Hematopoietic multipotent progenitor cell treated with erythropoietin and hydrocortisone succinate and interleukin-3 and kit ligand, for 8 days (in vitro differentiated cells): ENCODE results near the gene SACM1L.
"Not testable (repeated sequence)": the region's sequence is repeated elsewhere in the genome, so short reads cannot be mapped to it uniquely, and the experiment has no call there.

Source experiments
- DNase-seq: peaks from one replicate; pipeline ENCODE4 v3.0.0-alpha.2; 2015

The SACM1L gene

GRCh38 chr3:45695166-45695565, 6.0 kb downstream of the SACM1L start:
- DNase-seq: not testable (repeated sequence)

DNA sequence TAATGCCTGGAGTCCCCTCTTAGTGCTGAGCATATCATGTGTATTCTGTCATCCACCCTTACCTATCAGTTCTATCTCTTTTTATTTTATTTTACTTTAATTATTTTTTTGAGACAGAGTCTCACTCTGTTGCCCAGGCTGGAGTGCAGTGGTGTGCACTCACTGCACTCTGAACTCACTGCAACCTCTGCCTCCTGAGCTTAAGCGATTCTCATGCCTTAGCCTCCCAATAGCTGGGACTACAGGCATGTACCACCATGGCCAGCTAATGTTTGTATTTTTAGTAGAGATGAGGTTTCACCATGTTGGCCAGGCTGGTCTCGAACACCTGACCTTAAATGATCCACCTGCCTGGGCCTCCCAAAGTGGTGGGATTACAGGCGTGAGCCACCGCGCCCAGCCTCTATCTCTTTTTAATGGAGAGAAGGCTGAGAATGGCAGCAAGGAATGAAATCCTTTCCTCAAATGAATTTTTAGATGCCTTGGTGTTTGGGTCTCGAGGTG, 11.4 kb downstream of the SACM1L start:
- DNase-seq: no peak

- no peak for DNase-seq
These were observed 12.1 kb downstream of the SACM1L start for GRCh38 chr3:45701172-45701867.

GRCh38 chr3:45704301-45704943, 15.2 kb downstream of the SACM1L start:
- peak; percentile 48 for DNase-seq

DNA sequence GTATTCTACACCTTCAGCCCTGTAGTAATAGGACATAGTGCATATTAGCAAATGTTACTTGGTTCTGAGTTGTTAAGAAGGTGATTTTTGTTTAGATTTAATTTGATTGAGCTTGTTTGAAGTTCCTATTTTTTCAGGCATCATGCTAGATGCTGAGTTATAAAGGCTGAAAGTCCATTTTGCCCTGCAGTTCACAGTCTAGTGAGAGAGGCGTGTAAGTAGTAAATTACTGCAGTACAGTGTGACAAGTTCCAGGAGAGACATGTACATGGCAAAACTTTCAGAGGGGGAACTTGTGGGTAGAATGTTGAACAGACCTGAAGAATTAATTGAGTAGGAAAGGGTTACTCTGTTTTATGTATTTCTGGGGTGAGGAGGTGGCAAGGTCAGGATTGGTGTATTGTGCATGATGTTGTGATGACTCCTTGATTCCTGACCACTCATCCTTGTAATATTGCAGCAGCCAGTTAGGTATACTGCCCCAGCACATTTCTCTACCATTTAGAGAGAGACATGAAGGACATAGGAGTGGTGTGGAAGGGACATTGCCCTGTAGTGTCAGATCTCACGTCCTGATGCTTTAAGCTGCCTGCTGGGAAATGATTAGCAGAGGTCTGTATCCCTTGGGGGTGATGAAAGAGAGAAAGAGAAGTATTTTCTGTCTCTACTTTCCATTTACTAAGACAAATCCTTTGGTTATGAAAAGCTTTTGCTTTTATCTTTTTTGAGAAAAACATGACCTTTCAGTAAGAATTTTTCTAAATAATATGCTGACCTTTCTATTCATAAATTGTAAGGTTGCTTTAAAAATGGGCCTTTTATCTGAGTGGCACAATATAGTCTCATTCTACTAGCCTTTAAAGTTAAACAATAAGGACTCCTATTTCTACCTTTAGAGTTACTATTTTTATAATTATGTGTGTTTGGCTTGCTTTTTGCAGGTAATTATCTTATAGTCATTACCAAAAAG, 16.9 kb downstream of the SACM1L start:
- DNase-seq: no peak

- DNase-seq: no peak
These were observed 22.7 kb downstream of the SACM1L start for GRCh38 chr3:45711931-45712330.

DNA sequence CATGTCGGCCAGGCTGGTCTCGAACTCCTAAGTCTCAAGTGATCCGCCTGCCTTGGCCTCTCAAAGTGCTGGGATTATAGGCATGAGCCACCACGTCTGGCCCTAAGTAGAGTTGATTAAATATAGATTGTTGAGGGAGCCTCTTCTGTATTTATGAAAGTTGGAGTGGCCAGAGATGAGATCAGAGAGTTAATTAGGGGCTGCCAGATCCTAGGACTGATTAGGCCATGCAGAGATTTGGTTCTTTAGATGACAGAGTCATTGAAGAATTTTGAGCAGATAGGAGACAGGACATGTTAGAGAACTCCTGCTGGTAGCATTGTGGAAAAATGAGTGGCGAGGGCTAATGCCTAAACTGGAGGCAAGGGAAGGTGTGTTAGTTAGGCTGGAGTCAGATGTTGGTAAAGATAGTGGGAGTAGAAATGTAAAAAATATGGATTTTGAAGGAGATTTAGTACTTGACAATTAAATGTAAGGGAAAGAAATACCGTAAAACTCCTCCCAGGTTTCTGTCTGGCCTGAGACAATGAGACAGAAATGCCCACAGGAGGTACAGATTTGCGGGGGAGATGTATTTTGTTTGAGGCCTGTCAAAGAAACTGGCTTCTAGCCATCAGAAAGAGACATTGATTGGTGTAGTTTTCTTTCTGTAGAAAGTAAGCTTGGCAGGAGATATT, 23.4 kb downstream of the SACM1L start:
- no peak for DNase-seq

- no peak for DNase-seq
These were observed 26.7 kb downstream of the SACM1L start for GRCh38 chr3:45715945-45716344.

- peak; percentile 8 for DNase-seq
These were observed 27.7 kb downstream of the SACM1L start for GRCh38 chr3:45716790-45717336.

GRCh38 chr3:45719655-45720487, 30.7 kb downstream of the SACM1L start:
- DNase-seq: no peak

DNA sequence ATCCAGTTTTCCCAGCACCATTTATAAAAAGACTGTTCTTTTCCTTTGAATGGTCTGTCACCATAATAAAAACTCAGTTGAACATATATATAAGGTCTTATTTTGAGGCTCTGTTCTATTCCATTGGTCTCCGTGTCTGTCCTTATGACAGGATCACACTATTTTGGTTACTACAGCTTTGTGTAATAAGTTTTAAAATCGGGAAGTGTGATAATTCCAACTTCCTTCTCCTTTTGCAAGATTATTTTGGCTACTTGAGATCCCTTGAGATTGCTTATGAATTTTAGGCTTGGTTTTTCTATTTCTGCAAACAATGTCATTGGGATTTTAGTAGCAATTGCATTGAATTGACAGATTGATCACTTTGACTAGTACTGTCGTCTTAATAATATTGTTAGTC, 35.7 kb downstream of the SACM1L start:
- DNase-seq: no peak

DNA sequence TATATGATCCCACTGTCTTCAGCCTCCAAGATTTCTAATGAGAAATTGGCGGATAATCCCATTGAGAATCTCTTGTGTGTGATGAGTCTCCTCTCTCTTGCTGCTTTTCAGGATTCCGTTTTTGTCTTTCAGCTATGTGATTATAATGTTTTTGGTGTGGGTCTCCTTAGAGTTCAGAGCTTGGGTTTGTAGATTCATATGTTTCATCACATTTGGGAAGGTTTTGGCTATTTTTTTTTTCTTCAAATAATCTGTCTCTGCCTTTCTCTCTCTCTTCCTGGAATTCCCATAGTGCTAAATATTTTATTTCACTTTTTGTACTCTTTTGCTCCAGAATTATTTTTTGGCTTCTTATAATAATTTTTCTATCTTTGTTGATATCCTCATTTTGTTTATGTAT, 40.4 kb downstream of the SACM1L start:
- DNase-seq: no peak

- no peak for DNase-seq
These were observed 41.4 kb downstream of the SACM1L start for GRCh38 chr3:45730409-45731154.

GRCh38 chr3:45736707-45737106, 47.5 kb downstream of the SACM1L start:
- no peak for DNase-seq

GRCh38 chr3:45737234-45737633, 48.0 kb downstream of the SACM1L start:
- DNase-seq: peak; percentile 43

DNA sequence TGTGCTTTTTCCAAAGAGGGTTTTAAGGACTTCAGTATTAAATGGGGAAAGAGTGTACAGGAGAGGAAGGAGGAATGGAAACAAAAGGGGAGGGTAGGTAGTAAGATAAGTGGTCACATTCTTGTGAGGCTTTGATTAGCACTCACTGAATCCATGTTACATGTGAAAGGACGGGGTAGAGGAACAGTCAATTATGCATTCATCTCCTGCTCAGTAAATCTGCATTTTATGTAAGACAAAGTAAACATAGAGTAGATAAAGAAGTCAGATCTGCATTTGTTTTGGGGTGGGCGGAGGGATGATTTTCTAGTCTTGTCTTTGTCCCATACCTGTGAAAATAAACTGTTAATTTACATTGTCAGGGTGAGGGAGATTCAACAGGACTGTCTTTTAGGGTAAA, 50.8 kb downstream of the SACM1L start:
- no peak for DNase-seq

GRCh38 chr3:45741247-45741646, 52.1 kb downstream of the SACM1L start:
- DNase-seq: no peak

DNA sequence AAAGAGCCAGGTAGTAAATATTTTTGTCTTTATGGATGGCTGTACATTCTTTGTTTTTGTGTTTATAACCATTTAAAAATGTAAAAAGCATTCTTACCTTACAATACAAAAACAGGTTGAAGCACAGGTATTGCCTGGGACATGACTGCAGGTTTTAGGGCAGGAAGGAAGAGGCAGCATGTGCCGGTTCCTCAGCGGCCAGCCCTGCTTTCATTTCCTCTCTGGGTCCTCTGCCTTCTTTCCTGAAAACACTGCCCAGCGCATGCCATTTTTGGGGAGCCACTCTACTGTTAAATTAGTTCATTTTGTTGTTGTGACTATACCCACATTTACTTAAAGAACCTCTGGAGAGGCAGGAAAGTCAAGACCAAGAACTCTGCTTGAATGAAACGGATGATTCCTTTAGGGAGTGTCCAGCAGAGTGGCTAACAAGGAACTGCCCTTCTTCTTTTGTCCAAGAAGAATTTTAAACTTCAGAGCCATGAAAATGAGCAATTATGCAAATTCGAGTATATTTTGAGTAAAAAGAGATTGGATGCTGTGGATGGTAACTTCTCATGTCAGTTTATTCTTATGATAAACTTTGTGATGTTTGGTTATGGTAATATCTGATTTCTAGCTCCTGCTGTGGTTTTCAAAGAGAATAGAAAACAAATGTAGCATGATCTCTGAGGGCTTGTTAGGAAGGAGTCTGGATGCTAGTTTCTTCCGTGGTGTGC, 52.7 kb downstream of the SACM1L start:
- DNase-seq: no peak

GRCh38 chr3:45742461-45743089, 53.4 kb downstream of the SACM1L start:
- no peak for DNase-seq
